ENCODE data around the gene KREMEN1. TPM values are rescaled to one million over a fixed set of nuclear protein-coding genes. Genes with fewer than 3 reads are reported as not detected.
"Not testable (repeated sequence)": the region's sequence is repeated elsewhere in the genome, so short reads cannot be mapped to it uniquely, and the experiment has no call there.

The KREMEN1 gene
- polyA plus RNA-seq, 3 donors from 2014 or later: not detected

- no peaks in the 10 kb centered on the region for H3K9me3 Mint-ChIP-seq
- H3K4me1 Mint-ChIP-seq: peaks cover 7 to 14% of the 10 kb centered on the region in 2 donors
- peaks cover 0 to 8% (median 0%) of the 10 kb centered on the region in 3 donors for H3K36me3 Mint-ChIP-seq
- H3K27me3 Mint-ChIP-seq (ENCODE audit: low read depth in 3 of 3): peaks cover 5 to 7% (median 6%) of the 10 kb centered on the region in 3 donors
- DNase-seq: no peak
- H3K4me3 Mint-ChIP-seq: no peak overlapping the region
- no peak overlapping the region for H3K27ac Mint-ChIP-seq
Measured at GRCh38 chr22:29039148-29039547, 33.7 kb upstream of the KREMEN1 start.

GRCh38 chr22:29039684-29040083 is 33.2 kb upstream of the KREMEN1 start:
- not testable (repeated sequence) for H3K4me3 Mint-ChIP-seq; H3K27me3 Mint-ChIP-seq (ENCODE audit: low read depth in 3 of 3); H3K27ac Mint-ChIP-seq; H3K36me3 Mint-ChIP-seq; DNase-seq; H3K9me3 Mint-ChIP-seq
- H3K4me1 Mint-ChIP-seq: peaks cover 7 to 14% of the 10 kb centered on the region in 2 donors

GRCh38 chr22:29040385-29041275 is 32.2 kb upstream of the KREMEN1 start:
- Mint-ChIP-seq H3K27me3 (ENCODE audit: low read depth in 3 of 3) (peaks cover 0 to 5% (median 3%) of the 10 kb centered on the region in 3 donors), H3K27ac (no peak overlapping the region), H3K9me3 (no peaks in the 10 kb centered on the region), H3K4me3 (no peak overlapping the region), H3K4me1 (peaks cover 7 to 14% of the 10 kb centered on the region in 2 donors), H3K36me3 (peaks cover 0 to 9% (median 0%) of the 10 kb centered on the region in 3 donors)
- DNase-seq: peak; percentile 63 to 69 (median 65)

GRCh38 chr22:29041408-29041807 is 31.4 kb upstream of the KREMEN1 start:
- H3K4me1 Mint-ChIP-seq: peaks cover 7 to 13% of the 10 kb centered on the region in 2 donors

GRCh38 chr22:29043906-29044575 is 28.8 kb upstream of the KREMEN1 start:
- H3K27me3 Mint-ChIP-seq (ENCODE audit: low read depth in 3 of 3): peaks cover 0 to 5% (median 3%) of the 10 kb centered on the region in 3 donors
- H3K4me3 Mint-ChIP-seq: no peak overlapping the region
- H3K36me3 Mint-ChIP-seq: peaks cover 0 to 9% (median 0%) of the 10 kb centered on the region in 3 donors
- no peak for DNase-seq
- no peaks in the 10 kb centered on the region for H3K9me3 Mint-ChIP-seq
- no peaks in the 10 kb centered on the region for H3K4me1 Mint-ChIP-seq
- no peak overlapping the region for H3K27ac Mint-ChIP-seq

More at GRCh38 chr22:29041408-29041807, 31.4 kb upstream of the KREMEN1 start:
- Mint-ChIP-seq H3K27me3 (ENCODE audit: low read depth in 3 of 3) (peaks cover 0 to 5% (median 3%) of the 10 kb centered on the region in 3 donors), H3K4me3 (no peak overlapping the region), H3K36me3 (peaks cover 0 to 9% (median 0%) of the 10 kb centered on the region in 3 donors), H3K9me3 (no peaks in the 10 kb centered on the region), H3K27ac (no peak overlapping the region)
- no peak for DNase-seq

- Mint-ChIP-seq H3K4me3 (no peak overlapping the region), H3K27me3 (ENCODE audit: low read depth in 3 of 3) (peaks cover 0 to 5% (median 3%) of the 10 kb centered on the region in 3 donors), H3K4me1 (no peaks in the 10 kb centered on the region), H3K27ac (no peak overlapping the region), H3K9me3 (no peaks in the 10 kb centered on the region), H3K36me3 (peaks cover 0 to 9% (median 0%) of the 10 kb centered on the region in 3 donors)
- no peak for DNase-seq
Measured at GRCh38 chr22:29044657-29045176, 28.1 kb upstream of the KREMEN1 start.

GRCh38 chr22:29048822-29049654 is 23.8 kb upstream of the KREMEN1 start:
- Mint-ChIP-seq H3K4me1 (no peaks in the 10 kb centered on the region), H3K9me3 (no peaks in the 10 kb centered on the region), H3K36me3 (peaks cover 0 to 9% (median 2%) of the 10 kb centered on the region in 3 donors), H3K27ac (no peak overlapping the region), H3K4me3 (no peak overlapping the region), H3K27me3 (ENCODE audit: low read depth in 3 of 3) (peaks cover 0 to 3% (median 2%) of the 10 kb centered on the region in 3 donors)
- no peak for DNase-seq

- no peak overlapping the region for H3K27ac Mint-ChIP-seq
- H3K4me1 Mint-ChIP-seq: no peaks in the 10 kb centered on the region
- no peaks in the 10 kb centered on the region for H3K9me3 Mint-ChIP-seq
- H3K27me3 Mint-ChIP-seq (ENCODE audit: low read depth in 3 of 3): peaks cover 0 to 2% (median 2%) of the 10 kb centered on the region in 3 donors
- H3K4me3 Mint-ChIP-seq: no peak overlapping the region
- peaks cover 0 to 7% (median 2%) of the 10 kb centered on the region in 3 donors for H3K36me3 Mint-ChIP-seq
- no peak for DNase-seq
Measured at GRCh38 chr22:29049655-29050263, 23.1 kb upstream of the KREMEN1 start.

- Mint-ChIP-seq H3K27ac (no peak overlapping the region), H3K4me1 (no peaks in the 10 kb centered on the region), H3K36me3 (peaks cover 0 to 7% (median 2%) of the 10 kb centered on the region in 3 donors), H3K4me3 (no peak overlapping the region), H3K9me3 (no peaks in the 10 kb centered on the region), H3K27me3 (ENCODE audit: low read depth in 3 of 3) (peaks cover 0 to 2% (median 2%) of the 10 kb centered on the region in 3 donors)
- no peak for DNase-seq
Measured at GRCh38 chr22:29050457-29050856, 22.4 kb upstream of the KREMEN1 start.

- H3K4me1 Mint-ChIP-seq: no peaks in the 10 kb centered on the region
- H3K4me3 Mint-ChIP-seq: no peak overlapping the region
- no peak overlapping the region for H3K27ac Mint-ChIP-seq
- H3K9me3 Mint-ChIP-seq: no peaks in the 10 kb centered on the region
- H3K27me3 Mint-ChIP-seq (ENCODE audit: low read depth in 3 of 3): peaks cover 2 to 4% (median 3%) of the 10 kb centered on the region in 3 donors
- H3K36me3 Mint-ChIP-seq: peaks cover 0 to 7% (median 2%) of the 10 kb centered on the region in 3 donors
- DNase-seq: no peak
Measured at GRCh38 chr22:29053048-29053702, 19.7 kb upstream of the KREMEN1 start.

- H3K4me3 Mint-ChIP-seq: no peak overlapping the region
- H3K27ac Mint-ChIP-seq: no peak overlapping the region
- no peak for DNase-seq
- H3K27me3 Mint-ChIP-seq (ENCODE audit: low read depth in 3 of 3): peaks cover 2 to 5% (median 4%) of the 10 kb centered on the region in 3 donors
- no peaks in the 10 kb centered on the region for H3K9me3 Mint-ChIP-seq
- peaks cover 0 to 7% (median 2%) of the 10 kb centered on the region in 3 donors for H3K36me3 Mint-ChIP-seq
- no peaks in the 10 kb centered on the region for H3K4me1 Mint-ChIP-seq
Measured at GRCh38 chr22:29054251-29054767, 18.5 kb upstream of the KREMEN1 start.

- H3K27ac Mint-ChIP-seq: no peak overlapping the region
- DNase-seq: no peak
Measured at GRCh38 chr22:29055192-29055830, 17.5 kb upstream of the KREMEN1 start.

More at GRCh38 chr22:29055192-29055830, 17.5 kb upstream of the KREMEN1 start:
- Mint-ChIP-seq H3K4me3 (no peak overlapping the region), H3K27me3 (ENCODE audit: low read depth in 3 of 3) (peaks cover 2 to 5% (median 4%) of the 10 kb centered on the region in 3 donors), H3K4me1 (no peaks in the 10 kb centered on the region), H3K9me3 (no peaks in the 10 kb centered on the region), H3K36me3 (peaks cover 0 to 7% (median 2%) of the 10 kb centered on the region in 3 donors)

Measured in immature natural killer cell (primary cell).